Activated CD4-positive, alpha-beta memory T cell treated with anti-CD3 and anti-CD28 coated beads, Interleukin-2, amount 10 ng/mL, durations not matched to agents 7 days and 5 days (primary cell): Measurements from ENCODE around the gene LUZP1. TPM values are rescaled to one million over a fixed set of nuclear protein-coding genes. Genes with fewer than 3 reads are reported as not detected.
"Not testable (repeated sequence)": the region's sequence is repeated elsewhere in the genome, so short reads cannot be mapped to it uniquely, and the experiment has no call there.

Experiments
- CTCF ChIA-PET: fragments of 350-600 bp; sonication (Branson Sonifier 250); formaldehyde crosslinking; loops from one replicate; lab custom pipeline; 2021; ENCODE audit warnings: antibody characterized with exemption, inconsistent platforms; lab: Charles Lee
- POLR2A ChIA-PET: fragments of 350-600 bp; sonication (Branson Sonifier 250); formaldehyde crosslinking; loops from one replicate; lab custom pipeline; 2021; ENCODE audit warnings: antibody characterized with exemption; lab: Charles Lee
- DNase-seq: peaks from one replicate; pipeline ENCODE4 v3.0.0-alpha.2; 2020
- H3K27ac Mint-ChIP-seq: one replicate; pipeline ENCODE4 v1.8.0; 2021; ENCODE audit warnings: mild to moderate bottlenecking, mixed read lengths
- H3K27me3 Mint-ChIP-seq: one replicate; pipeline ENCODE4 v1.8.0; 2021; ENCODE audit warnings: mixed read lengths
- H3K36me3 Mint-ChIP-seq: one replicate; pipeline ENCODE4 v1.8.0; 2021; ENCODE audit warnings: low read depth, mixed read lengths
- H3K4me1 Mint-ChIP-seq: one replicate; pipeline ENCODE4 v1.8.0; 2021; ENCODE audit warnings: mixed read lengths
- H3K4me3 Mint-ChIP-seq: one replicate; pipeline ENCODE4 v1.8.0; 2021; ENCODE audit warnings: mild to moderate bottlenecking, mixed read lengths
- H3K9me3 Mint-ChIP-seq: one replicate; pipeline ENCODE4 v1.8.0; 2021; ENCODE audit warnings: mixed read lengths
- total RNA-seq, 2 experiments: library from RNA; stranded (reverse); gene quantifications; one replicate each; pipeline ENCODE4 v1.2.3, GENCODE V29; 2021

The LUZP1 gene
- total RNA-seq = 10 to 100 TPM; 19.4 to 21.8 TPM

DNA sequence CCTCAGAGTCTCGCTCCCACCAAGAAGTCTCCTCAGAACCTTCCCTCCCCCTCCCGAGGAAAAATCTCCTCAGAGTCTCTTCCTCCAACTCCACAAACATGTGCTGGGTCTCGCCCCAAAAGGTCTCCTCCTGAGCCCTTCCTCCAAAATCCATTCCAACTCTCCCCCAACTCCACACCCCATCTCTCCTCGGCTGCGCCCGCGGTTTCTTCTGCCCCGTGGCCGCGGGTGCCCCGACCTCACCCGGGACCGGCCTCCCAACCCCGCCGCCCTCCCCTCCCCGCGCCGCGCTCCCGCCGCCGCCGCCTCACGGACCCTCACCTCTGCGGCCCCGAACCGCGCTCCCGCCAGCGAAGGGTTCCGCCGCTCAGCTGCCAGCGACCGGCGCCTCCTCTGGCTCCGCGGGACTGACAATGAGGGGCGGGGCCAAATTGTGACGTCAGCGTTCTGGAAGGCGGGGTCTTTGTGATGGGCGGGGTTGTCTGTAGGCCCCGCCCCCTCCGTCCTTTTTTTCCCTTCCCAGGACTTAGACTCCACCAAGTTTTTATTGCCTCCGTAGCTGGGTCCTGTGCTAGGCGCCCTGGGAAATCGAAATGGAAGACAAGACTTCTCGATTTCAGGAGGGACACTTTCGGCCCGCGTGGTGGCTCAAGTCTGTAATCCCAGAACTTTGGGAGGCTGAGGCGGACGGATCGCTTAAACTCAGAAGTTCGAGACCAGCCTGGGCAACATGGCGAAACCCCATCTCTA is at the start of gene LUZP1:
Gene LUZP1, minus strand, starts transcription at position 412 of the 750 bp plus-strand sequence.
- H3K4me1 Mint-ChIP-seq = peaks cover 28% of the 10 kb centered on the region
- peak within 1 kb of the TSS; percentile 91 for H3K4me3 Mint-ChIP-seq
- H3K27ac Mint-ChIP-seq = peak within 1 kb of the TSS; percentile 74
- POLR2A ChIA-PET = interaction anchor here (0.8 to 5.0 kb wide), 7 partner anchors 9 to 69 kb away, joined by 3 to 26 read pairs (median 12); no protein-coding TSS in a partner anchor
- CTCF ChIA-PET = interaction anchor here (1.6 to 4.5 kb wide), 3 partner anchors 16 to 69 kb away, joined by 9 to 25 read pairs (median 17); no protein-coding TSS in a partner anchor
- peak; percentile 88 for DNase-seq
- H3K27me3 Mint-ChIP-seq = peaks cover 2% of the 10 kb centered on the region
- no peaks in the 10 kb centered on the region for H3K9me3 Mint-ChIP-seq
- H3K36me3 Mint-ChIP-seq = peaks cover 2% of the 10 kb centered on the region

DNA sequence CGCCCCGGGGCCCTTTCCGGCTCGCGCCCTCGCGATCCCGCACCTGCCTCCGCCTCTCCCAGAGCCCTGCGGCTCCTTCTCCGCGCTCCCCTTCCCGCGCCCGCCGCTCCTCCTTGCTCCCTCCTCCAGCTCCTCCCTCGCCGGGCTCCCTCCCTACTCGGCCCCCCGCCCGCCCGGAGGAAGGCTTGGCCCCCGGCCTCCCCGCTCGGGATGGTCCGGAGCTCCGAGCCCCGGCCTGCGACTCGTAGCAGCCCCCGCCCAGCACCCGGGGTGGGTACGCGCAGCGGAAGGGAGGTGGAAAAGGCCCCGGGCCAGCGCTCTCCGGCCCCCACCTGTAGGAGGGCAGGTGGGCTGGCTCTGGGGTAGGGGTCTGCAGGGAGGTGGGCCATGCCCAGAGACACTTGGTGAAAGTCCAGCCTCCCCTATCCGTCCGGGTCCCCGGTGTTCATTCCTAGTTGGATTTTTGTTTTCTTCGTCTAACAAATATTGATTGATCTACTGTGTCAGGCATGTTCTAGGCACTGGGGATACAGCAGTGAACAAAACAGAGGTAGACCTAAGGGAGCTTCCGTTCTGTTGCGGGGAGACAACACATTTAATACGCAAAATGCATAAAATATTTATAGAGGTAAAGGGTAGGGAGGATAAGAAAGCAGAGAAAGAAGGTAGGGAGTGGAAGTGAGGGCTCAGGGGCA is 48.9 kb upstream of the LUZP1 start, which contains the start of gene HTR1D:
Gene HTR1D, minus strand, starts transcription at position 82 of the 695 bp plus-strand sequence. CDS start 23,283 bp downstream, outside the sequence.
- no peaks in the 10 kb centered on the region for H3K9me3 Mint-ChIP-seq
- no peaks in the 10 kb centered on the region for H3K36me3 Mint-ChIP-seq
- ChIA-PET POLR2A (interaction anchor here (1.0 kb wide), 1 partner anchor 114 kb away, joined by 3 read pairs; no protein-coding TSS in a partner anchor), CTCF (interaction anchor here (0.7 to 1.6 kb wide), 3 partner anchors 27 to 714 kb away, joined by 3 to 4 read pairs (median 3); no protein-coding TSS in a partner anchor)
- H3K4me3 Mint-ChIP-seq = no peak within 1 kb of the TSS
- H3K4me1 Mint-ChIP-seq = peaks cover 11% of the 10 kb centered on the region
- H3K27me3 Mint-ChIP-seq = peaks cover 57% of the 10 kb centered on the region
- no peak within 1 kb of the TSS for H3K27ac Mint-ChIP-seq
- no peak for DNase-seq

DNA sequence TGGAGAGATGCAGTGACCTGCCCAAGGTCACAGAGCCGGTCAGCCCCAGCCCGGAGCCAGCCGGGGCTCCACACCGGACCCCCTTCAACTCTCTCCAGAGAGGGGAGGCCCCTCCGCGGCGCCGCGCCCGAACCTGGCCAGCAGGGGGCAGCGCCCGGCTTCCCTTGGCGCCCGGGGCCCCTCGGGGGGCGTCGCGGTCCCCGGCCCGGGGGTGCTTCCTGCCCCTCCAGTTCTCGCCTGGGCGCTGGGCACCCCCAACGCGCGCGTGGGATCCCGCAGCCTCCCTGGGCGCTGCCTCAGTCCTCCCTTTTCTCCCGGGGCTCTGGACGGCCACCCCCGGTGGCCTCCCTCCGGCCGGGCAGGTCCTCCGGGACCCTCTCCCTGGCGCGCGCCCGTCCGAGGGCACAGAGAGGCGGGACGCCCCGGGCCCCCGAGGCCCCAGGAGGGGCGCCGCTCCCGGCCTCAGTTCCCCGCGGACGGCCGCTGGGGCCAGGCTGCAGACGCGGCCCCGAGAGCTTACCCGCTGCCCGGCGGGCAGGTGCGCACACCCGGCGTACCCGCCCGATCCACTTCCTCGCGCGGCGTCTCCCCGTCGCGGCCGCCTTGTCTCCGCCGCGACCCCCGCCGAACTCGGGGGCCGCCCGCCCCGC is 48.2 kb upstream of the LUZP1 start:
- ChIA-PET POLR2A (interaction anchor here (1.0 kb wide), 1 partner anchor 113 kb away, joined by 3 read pairs; no protein-coding TSS in a partner anchor), CTCF (interaction anchor here (0.7 to 1.6 kb wide), 3 partner anchors 28 to 715 kb away, joined by 3 to 4 read pairs (median 3); no protein-coding TSS in a partner anchor)
- peak; percentile 18 for DNase-seq
- peaks cover 59% of the 10 kb centered on the region for H3K27me3 Mint-ChIP-seq
- no peak overlapping the region for H3K4me3 Mint-ChIP-seq
- peaks cover 11% of the 10 kb centered on the region for H3K4me1 Mint-ChIP-seq
- no peak overlapping the region for H3K27ac Mint-ChIP-seq
- H3K9me3 Mint-ChIP-seq = no peaks in the 10 kb centered on the region
- no peaks in the 10 kb centered on the region for H3K36me3 Mint-ChIP-seq

DNA sequence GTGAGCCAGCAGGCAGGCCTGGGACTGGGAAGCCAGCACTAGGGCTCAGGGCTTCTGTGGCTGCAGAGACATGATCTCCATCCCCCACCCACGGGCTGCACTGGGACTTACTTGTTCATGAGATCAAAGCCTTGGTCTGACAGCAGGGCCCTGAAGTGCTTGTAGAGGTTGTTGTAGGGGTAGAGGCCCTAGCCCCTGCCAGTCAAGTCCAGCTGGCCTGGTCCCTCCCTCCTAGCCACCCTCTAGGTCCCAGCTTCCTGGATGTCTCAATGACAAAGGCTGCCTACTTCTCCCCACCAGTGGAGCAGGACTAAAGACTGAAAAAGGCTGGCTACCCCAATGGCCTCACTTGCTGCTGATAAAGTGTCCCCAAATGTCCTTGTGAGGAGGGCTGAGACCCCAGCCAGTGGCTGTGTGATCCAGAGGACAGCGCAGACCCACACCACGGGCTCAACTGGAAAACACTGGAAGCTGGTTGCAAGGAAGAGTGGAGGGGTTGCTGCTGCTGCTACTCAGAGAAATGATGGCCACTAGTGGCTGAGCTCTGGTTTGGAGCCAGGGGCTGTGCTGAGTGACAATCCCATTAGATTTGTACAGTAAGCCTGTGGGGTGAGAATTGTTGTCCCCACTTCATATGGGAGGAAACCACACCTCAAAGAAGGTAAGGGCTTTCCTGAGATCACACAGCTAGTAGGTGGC is 47.2 kb upstream of the LUZP1 start:
- POLR2A ChIA-PET = no interaction called here
- H3K9me3 Mint-ChIP-seq = no peaks in the 10 kb centered on the region
- peaks cover 11% of the 10 kb centered on the region for H3K4me1 Mint-ChIP-seq
- CTCF ChIA-PET = interaction anchor here (1.6 kb wide), 1 partner anchor 29 kb away, joined by 4 read pairs; no protein-coding TSS in a partner anchor
- peaks cover 62% of the 10 kb centered on the region for H3K27me3 Mint-ChIP-seq
- H3K4me3 Mint-ChIP-seq = no peak overlapping the region
- no peak for DNase-seq
- no peaks in the 10 kb centered on the region for H3K36me3 Mint-ChIP-seq
- H3K27ac Mint-ChIP-seq = no peak overlapping the region

DNA sequence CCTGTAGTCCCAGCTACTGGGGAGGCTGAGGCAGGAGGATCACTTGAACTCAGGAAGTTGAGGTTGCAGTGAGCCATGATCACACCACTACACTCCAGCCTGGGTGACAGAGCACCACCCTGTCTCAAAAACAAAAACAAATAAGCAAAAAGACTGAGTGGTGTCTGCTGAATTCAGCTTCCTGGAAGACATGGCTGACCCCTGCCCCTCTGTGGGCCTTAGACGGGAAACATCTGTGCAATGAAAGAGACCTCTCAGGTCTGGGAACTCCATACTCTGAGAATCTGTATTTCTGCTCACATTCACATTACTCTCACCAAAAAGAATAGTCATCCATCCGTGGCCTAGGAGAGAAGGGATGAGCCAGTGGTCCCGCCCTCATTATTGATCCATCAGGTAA is 46.6 kb upstream of the LUZP1 start:
- Mint-ChIP-seq H3K27ac (no peak overlapping the region), H3K9me3 (no peaks in the 10 kb centered on the region), H3K4me1 (peaks cover 11% of the 10 kb centered on the region), H3K4me3 (no peak overlapping the region), H3K36me3 (no peaks in the 10 kb centered on the region), H3K27me3 (peaks cover 61% of the 10 kb centered on the region)
- ChIA-PET POLR2A (no interaction called here), CTCF (no interaction called here)
- no peak for DNase-seq

DNA sequence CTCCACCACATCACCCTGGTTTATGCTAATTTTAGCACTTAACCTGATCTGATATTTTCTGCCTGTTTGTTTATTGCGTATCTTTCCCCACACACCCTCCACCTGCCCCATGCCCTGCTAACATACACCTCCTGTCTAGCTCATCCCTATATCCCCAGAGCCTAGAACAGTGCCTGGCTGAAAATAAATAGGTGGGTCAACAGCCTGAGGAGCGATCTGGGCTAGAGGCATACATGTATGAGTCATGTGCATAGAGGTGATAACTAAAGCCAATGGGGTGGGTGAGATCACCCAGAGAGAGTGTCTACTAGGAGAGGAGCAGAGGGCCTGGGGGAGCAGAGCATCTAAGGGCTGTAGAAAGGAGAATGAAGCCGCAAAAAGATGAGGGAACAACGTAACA is 46.0 kb upstream of the LUZP1 start:
- no peak for DNase-seq
- H3K27ac Mint-ChIP-seq = no peak overlapping the region
- no peak overlapping the region for H3K4me3 Mint-ChIP-seq
- CTCF ChIA-PET = no interaction called here
- POLR2A ChIA-PET = no interaction called here
- H3K4me1 Mint-ChIP-seq = peaks cover 12% of the 10 kb centered on the region
- peaks cover 57% of the 10 kb centered on the region for H3K27me3 Mint-ChIP-seq
- no peaks in the 10 kb centered on the region for H3K36me3 Mint-ChIP-seq
- no peaks in the 10 kb centered on the region for H3K9me3 Mint-ChIP-seq

DNA sequence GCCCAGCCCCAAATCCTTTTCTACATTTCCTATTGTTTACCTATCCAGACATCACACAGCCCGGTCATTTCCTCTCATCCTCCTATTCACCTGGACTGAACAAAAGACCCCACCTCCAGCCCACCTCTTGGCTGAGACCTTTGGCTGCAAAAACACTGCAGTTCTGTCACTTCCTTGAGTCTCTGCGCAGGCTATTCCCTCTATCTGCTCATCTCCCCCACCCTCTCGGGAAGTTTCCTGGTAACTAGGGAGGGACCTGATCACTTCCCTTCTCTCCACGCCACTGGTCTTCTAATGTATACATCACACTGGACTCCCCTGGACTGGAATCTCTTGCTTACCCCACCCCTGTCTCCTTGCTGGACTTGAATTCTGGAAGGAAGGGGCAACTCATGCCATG is 43.3 kb upstream of the LUZP1 start:
- no peak for DNase-seq
- Mint-ChIP-seq H3K27me3 (peaks cover 40% of the 10 kb centered on the region), H3K9me3 (no peaks in the 10 kb centered on the region), H3K27ac (no peak overlapping the region), H3K4me3 (no peak overlapping the region), H3K4me1 (peaks cover 10% of the 10 kb centered on the region), H3K36me3 (no peaks in the 10 kb centered on the region)
- POLR2A ChIA-PET = interaction anchor here (1.3 kb wide), 1 partner anchor 45 kb away, joined by 3 read pairs; no protein-coding TSS in a partner anchor
- CTCF ChIA-PET = no interaction called here

DNA sequence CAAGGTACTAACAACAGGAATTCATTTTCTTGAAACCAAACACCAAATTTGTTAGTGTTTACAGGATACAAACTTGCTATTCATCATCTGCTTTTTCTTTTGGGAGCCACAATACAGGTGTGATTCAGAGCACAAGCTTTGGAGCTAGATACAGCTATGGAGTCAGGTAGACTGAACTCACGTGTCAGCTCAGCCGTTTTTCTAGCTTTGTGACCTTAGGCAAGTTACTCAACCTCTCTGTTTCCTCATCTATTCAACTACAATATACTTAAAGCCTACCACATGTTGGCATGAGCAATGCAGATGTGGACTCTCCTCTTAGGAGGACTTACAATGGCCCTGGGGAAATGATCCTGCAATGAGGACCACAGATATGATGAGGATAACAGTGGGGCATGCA is 42.3 kb upstream of the LUZP1 start:
- peaks cover 10% of the 10 kb centered on the region for H3K4me1 Mint-ChIP-seq
- POLR2A ChIA-PET = interaction anchor here (0.9 to 1.3 kb wide), 2 partner anchors 27 to 44 kb away, joined by 3 read pairs; no protein-coding TSS in a partner anchor
- CTCF ChIA-PET = interaction anchor here (0.8 to 2.0 kb wide), 2 partner anchors 192 to 193 kb away, joined by 3 to 7 read pairs; partner anchors contain the start of gene KDM1A
- H3K27me3 Mint-ChIP-seq = peaks cover 33% of the 10 kb centered on the region
- no peaks in the 10 kb centered on the region for H3K36me3 Mint-ChIP-seq
- DNase-seq = no peak
- no peaks in the 10 kb centered on the region for H3K9me3 Mint-ChIP-seq
- no peak overlapping the region for H3K27ac Mint-ChIP-seq
- no peak overlapping the region for H3K4me3 Mint-ChIP-seq

DNA sequence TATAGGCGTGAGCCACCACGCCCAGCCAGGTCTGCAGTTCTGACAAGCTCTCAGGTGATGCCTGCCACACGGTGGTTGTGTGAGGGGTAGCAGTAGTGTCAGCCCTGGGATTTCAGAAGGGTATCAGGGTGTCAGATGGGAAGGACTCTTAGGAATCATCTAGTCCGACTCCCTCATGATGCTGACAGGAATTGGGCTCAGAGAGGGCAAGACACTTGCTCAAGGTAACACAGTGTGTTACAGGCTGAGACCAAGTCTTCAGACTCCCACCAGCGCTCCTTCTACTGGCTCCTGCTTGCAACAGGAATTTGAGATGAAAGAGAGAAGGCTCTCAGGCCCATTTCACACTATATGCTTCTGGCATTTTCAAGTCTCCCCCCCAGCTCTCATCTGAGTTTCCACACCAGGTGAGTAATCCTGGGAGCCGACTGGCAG is 41.7 kb upstream of the LUZP1 start:
- Mint-ChIP-seq H3K4me3 (no peak overlapping the region), H3K27me3 (peaks cover 30% of the 10 kb centered on the region), H3K9me3 (no peaks in the 10 kb centered on the region), H3K27ac (no peak overlapping the region), H3K36me3 (no peaks in the 10 kb centered on the region), H3K4me1 (peaks cover 8% of the 10 kb centered on the region)
- ChIA-PET CTCF (interaction anchor here (2.0 kb wide), 1 partner anchor 194 kb away, joined by 7 read pairs; no protein-coding TSS in a partner anchor), POLR2A (interaction anchor here (0.9 kb wide), 1 partner anchor 26 kb away, joined by 3 read pairs; no protein-coding TSS in a partner anchor)
- no peak for DNase-seq

DNA sequence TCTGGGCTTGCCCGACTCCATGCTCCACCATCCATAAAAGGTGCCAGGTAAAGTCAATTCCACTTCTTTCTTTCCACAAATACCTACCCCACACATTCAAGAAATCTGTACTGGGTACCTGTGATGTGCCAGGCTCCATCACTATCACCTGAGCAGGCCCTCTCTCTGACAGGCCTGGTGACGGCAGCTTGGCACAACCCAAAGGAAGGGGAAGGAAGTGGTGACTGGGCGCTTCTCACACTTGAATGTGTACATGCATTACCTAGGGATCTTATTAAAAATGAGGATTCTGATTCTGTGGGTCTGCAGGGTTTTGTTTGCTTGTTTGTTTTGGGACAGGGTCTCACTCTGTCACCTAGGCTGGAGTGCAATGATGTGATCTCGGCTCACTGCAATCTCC is 41.1 kb upstream of the LUZP1 start:
- no peaks in the 10 kb centered on the region for H3K36me3 Mint-ChIP-seq
- DNase-seq = peak; percentile 22
- H3K27ac Mint-ChIP-seq = no peak overlapping the region
- POLR2A ChIA-PET = no interaction called here
- H3K27me3 Mint-ChIP-seq = peaks cover 27% of the 10 kb centered on the region
- H3K9me3 Mint-ChIP-seq = no peaks in the 10 kb centered on the region
- CTCF ChIA-PET = interaction anchor here (1.0 to 2.0 kb wide), 2 partner anchors 25 to 194 kb away, joined by 3 to 7 read pairs; no protein-coding TSS in a partner anchor
- H3K4me1 Mint-ChIP-seq = peaks cover 4% of the 10 kb centered on the region
- no peak overlapping the region for H3K4me3 Mint-ChIP-seq

DNA sequence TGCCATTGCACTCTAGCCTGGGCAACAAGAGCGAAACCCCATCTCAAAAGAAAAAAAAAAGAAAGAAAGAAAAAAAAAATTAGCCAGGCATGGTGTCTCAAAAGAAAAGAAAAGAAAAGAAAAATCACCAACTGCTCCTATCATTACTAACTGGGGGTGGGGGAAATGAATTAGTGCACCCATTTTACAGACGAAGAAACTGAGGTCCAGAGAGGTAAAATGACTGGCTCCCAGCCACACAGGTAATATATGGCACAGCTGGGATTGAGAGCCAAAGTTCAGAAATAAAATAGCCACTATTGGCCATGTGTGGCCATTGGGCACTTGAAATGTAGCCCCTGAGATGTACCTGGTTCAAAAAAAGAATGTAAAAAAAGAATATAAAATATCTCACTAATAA is 39.9 kb upstream of the LUZP1 start:
- CTCF ChIA-PET = no interaction called here
- Mint-ChIP-seq H3K9me3 (no peaks in the 10 kb centered on the region), H3K27ac (no peak overlapping the region), H3K27me3 (peaks cover 21% of the 10 kb centered on the region), H3K4me1 (peaks cover 3% of the 10 kb centered on the region), H3K4me3 (no peak overlapping the region), H3K36me3 (no peaks in the 10 kb centered on the region)
- no peak for DNase-seq
- POLR2A ChIA-PET = no interaction called here

DNA sequence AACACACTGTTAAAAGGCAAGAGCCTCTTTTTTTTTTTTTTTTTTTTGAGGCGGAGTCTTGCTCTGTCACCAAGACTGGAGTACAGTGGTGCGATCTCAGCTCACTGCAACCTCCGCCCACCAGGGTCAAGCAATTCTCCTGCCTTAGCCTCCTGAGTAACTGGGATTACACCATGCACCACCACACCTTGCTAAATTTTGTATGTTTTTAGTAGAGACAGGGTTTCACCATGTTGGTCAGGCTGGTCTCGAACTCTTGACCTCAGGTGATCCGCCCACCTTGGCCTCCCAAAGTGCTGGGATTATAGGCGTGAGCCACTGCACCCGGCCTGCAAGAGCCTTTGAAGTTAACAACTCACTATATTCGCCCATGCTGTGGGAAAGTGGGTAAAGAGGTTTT is 39.1 kb upstream of the LUZP1 start:
- H3K4me1 Mint-ChIP-seq, CTCF ChIA-PET, H3K4me3 Mint-ChIP-seq, H3K36me3 Mint-ChIP-seq, DNase-seq, POLR2A ChIA-PET, H3K9me3 Mint-ChIP-seq, H3K27ac Mint-ChIP-seq: not testable (repeated sequence)
- H3K27me3 Mint-ChIP-seq = peaks cover 18% of the 10 kb centered on the region
